Testis (tissue), 2 donors: ENCODE results near the gene HLA-DMB.

ENCODE experiments used
- CTCF ChIP-seq, 3 experiments: fragments of 450-650 bp in 2 of 3; fragments of 200-600 bp in 1 of 3; sonication (generic) in 1 of 3; IDR thresholded peaks; one replicate each; pipeline ENCODE4 v1.5.1; 2016 to 2019; ENCODE audit warnings: antibody characterized with exemption in 3 of 3, mild to moderate bottlenecking in 2 of 3, moderate library complexity in 1 of 3
- POLR2A ChIP-seq: fragments of 450-650 bp; IDR thresholded peaks from one replicate; pipeline ENCODE4 v1.6.1; 2017; ENCODE audit warnings: antibody characterized with exemption, mild to moderate bottlenecking, moderate library complexity

DNA sequence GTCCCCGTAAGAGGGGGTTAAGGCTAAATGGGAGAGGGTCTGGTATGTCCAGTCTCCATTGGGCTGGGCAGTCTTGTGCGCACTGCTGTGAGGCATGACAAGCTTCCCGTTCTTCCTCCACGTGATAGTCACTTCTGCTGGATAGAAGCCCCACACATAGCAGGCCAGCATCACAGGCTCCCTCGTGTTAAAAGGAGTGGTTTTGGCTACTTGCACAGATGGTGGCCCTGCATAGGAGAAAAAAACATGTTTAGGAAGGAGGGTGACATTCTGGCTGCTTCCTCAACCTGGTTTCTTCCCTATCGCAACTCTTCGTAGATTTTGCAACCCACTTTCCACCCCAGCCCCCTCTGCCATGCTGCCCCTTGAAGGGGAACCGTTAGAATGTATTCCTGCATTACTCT is 3.6 kb downstream of the HLA-DMB start:
- TF ChIP-seq CTCF (IDR thresholded peaks at IDR 0.05) (no peak), POLR2A (no peak)
